Measurements from ENCODE around the gene CNTNAP2.

CNTNAP2 gene

DNA sequence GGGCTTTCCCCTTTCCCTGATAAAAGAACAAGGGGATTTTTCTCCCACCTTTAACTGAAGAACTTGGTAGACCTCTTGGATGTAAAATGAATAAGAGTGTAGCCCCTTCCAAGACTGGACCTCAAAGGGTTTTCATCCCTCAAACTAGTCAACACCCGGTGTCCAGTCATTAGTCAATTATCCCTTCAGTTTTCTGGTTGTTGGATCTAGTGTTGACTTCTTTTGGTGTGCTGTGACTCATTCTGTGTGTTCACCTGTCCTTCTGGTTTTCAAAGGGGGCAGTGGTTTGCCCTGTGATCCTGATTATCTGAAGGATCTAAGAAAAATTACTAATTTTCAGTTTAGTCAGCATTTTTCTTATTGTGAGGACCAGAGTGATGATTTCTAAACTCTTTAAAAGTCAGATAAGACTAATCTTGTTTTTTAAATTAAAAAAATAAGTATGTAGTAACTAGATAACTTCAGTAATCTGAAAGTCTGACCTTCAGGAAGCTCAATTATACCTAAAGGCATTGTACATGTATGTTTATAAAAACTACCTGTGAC lies 583.5 kb downstream of the CNTNAP2 start:
- DNase-seq = no peak

DNA sequence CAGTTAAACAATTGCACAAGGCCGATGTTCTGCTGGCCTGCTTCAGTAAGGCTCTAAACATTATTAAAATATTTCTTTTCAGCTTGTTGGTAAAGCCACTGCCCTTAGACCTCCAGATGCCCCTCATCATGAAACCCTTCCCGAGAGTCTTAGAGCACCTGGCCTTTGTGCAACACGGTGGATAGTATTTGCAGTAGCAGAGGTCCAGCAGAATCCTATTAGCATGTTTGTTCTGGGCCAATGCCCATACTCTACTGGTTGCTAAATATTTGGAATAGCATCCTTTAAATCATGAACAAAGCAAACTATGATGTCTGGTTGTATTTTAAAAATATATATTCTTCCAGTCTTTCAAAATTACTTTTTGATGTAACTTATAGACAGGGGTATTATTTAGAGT lies 584.6 kb downstream of the CNTNAP2 start:
- no peak for DNase-seq

DNA sequence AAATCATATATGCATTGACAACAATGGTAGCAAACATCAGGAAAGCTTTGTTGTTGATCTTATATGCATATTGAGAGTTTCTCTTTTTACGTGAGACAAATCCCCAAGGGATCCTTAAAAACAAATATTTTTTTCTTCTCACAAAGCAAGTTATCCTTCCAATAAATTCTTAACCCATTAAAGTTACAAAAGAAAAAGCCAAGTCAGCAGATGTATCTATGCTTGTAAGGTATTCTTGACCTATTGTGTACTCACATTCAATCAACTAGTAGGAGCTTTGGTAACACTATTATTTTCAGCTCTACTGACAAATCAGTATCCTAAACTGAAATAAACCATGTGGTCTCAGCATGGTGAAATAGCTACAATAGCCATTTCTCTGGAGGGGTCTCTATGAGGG lies 586.3 kb downstream of the CNTNAP2 start:
- no peak for DNase-seq

DNA sequence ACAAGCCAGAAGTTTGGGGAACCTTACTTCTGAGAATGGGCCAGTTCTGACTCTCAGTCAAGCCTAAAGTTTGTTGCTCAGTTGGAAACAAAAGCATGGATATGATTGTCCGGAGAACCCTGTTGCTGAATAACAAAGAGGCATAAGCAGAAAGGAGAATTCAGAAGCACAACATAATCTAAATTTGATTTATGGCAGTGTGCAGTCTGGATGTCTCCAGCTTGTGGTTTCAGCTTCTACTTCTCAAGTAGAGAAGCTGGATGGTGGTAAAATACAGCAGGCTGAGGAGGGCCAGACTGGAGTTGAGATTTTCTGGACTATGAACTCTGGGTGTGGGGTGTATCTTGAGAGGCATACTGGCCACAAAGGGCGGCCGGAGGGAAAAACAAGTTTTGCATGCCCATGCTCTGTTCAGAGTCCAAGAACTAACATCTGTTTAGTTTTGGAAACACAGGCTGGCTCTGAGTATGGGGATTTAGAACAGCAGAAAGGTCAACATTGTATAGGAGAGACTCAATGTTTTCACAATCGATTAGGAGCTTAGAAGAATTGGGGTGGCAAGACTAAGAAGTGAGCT lies 592.9 kb downstream of the CNTNAP2 start:
- no peak for DNase-seq

DNA sequence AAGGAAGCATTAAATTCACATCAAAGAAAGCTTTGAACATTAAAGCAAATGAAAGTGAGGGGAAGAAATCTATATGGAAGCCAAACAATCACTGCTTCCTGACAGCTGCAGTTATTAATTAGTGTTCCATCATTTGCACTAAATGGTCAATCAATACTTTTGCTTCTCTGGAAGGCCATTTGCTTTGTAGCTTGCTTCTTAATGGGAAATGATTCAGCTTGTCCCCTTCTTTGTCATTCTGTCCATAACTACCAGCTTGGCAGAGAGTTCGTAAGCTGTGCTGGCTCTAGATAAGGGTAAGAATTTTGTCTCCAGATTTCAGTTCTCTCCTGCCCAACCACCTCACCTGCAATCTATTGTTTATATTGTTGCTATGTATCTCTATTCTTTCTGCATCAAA lies 596.6 kb downstream of the CNTNAP2 start:
- no peak for DNase-seq

DNA sequence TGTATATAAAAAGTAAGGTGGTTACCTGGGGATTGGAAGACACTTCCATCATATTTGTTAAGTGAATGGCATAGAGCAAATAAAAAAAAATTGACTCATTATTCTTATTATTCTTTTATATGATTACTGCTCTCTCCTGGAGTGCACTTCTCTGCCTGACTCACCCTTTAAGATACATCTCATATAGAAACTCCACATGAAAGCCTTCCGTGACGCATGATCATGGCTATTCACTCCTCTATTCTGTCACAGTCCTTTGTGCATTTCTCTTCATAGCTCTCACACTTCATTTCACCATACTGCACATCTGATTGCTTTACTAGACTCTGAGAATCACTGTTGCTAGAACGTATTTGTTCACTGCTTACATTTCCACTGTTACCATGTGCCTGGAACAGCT lies 597.3 kb downstream of the CNTNAP2 start:
- DNase-seq = no peak

DNA sequence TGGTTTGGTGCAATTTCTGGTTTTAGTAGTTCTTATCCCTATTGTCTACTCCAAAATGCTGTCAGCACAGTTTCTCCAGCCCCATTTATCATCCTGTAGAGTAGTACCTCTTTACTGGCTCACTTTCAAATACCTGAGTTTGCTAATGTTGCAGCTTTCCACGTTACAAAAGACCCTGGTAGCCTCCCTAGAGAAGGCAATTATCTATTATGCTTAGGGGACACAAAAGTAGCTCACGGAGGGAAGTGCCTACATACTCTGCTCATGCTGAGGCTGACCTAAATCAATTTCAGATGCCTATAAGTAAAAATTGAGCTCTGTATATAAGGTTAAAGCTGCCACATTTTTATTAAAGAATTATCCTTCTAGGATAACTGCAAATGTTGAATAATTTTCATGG lies 603.6 kb downstream of the CNTNAP2 start:
- DNase-seq = no peak

DNA sequence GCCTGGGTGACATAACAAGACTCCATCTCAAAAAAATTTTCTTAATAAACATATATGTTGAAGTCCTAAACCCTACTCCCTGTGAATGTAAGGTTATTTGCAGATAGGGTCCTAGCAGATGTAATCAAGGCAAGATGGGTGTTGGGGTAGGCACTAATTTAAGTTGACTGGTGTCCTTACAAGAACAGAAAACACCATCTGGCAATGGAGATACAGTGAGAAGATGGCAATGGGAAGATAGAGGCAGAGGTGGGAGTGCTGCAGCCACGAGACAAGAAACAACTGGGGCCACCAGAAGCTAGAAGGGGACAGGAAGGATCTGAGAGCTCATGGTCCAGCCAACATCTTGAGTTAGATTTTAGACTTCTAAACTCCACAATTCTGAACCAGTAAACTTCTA lies 606.4 kb downstream of the CNTNAP2 start:
- no peak for DNase-seq

DNA sequence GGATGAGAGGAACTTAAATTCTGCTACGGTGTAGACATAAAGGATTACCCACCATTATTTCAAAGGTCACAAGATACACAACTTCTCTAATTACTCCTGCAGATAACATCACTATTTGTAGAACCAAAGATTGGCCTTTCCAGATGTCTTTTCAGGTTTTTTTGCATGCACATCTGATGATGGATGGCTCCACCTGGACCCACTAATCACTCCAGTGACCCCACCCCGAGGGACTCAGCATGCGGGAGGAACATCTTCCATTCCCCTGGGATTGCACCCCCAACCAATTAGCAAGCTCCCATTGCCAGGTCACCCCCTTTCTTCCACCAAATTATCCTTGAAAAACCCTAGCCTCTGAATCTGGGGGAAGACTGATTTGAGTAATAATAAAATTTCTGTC lies 608.9 kb downstream of the CNTNAP2 start:
- no peak for DNase-seq

DNA sequence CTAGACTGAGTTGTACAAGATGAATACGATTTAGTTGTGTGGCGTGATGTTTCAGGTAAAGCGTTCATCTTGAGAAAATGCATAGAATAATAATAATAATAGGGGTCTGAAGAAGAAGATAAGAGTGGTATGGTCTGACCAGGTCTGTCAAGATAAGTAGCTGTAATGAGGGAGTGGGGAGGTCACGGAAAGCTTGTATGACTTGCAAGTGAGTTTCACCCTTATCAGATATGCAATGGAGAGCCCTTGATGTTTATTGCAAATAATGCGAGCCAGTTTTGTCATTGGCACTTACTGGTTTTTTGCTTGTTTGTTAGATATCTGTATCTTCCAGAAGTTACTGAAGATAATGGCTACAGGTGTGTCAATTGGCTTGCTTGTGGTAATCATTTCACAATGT lies 611.5 kb downstream of the CNTNAP2 start:
- DNase-seq = no peak

DNA sequence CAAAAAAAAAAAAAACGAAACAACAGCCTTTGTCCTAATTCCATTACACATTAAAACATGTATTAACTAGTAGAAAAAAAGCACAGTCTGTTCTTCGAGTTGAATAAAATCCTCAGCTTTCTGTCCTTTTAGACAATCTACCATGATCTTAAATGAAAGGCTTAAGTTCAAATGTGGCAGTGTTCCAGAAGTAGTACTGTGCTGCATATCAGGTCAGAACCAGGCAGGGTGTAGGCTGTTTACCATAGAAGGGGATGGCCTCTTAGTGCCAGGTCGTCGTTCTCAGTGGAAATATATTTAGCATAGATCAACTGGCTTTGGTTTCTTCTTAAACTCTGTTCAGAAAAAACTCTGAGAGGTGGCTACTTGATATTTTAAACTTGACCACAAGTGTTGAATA lies 612.0 kb downstream of the CNTNAP2 start:
- DNase-seq = no peak

DNA sequence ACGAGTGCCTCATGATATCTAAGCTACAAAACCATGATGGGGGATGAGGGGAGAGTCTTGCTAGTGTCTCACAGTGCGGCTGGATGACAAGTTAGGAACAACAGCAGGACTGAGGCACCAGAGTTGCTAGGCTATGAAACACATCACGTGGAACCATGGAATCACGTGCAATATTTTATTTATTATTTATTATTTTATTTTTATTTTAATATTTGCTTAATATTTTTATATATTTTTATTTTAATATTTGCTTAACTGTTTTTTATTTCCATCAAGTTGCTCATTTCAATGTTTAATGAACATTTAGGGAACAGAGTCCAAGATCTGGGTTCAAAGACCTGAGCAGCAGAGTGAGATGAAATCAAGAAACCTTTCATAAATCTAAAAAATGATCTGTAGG lies 614.6 kb downstream of the CNTNAP2 start:
- no peak for DNase-seq

DNA sequence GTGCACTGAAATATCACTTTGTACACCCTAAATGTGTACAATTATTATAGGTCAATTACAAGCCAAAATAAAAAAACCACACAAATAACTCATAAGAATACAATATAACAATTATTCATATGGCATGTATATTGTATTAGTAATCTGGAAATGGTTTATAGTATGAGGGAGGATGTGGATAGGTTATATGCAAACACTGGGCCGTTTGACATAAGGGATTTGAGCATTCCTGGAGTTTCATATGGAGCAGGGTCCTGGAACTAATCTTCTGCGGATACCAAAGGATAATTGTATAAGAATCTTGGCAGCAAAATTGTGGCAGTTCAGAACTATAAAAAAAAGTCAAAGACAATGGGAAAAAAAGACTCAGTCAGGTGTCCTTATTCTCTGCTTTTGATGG lies 619.4 kb downstream of the CNTNAP2 start:
- DNase-seq = no peak

DNA sequence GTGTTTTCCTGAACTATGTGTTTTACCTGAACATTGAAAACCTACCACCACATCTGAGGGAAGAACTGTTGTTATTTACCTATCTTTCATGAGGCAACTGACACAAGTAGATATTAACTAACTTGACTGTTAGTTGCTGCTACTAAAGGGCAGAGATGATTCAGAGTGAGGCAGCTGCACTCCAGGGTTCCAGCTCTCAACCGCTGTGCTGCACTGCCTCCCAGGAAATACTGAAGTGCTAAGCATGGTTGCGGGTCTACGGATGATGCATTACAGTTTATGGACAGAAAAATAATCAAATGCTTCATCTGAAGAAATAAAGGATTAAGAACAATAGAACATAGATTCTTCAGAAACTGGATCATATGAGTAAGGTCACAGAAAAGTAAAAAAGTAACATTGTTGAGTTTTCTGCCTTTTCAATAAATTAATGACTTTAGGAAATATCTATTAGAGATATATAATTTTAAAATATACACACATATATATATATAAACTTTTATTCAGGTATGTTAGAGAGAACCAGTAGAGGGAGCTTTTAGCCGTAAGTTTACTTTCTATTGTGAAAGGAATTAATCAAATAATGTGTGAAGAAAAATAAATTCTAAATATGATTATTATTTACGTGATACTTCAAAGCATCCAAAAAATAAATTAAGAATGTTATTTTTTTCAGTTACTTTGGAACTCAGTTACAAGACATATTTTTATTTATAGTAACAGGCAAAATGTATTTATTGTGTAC lies 620.0 kb downstream of the CNTNAP2 start:
- no peak for DNase-seq

DNA sequence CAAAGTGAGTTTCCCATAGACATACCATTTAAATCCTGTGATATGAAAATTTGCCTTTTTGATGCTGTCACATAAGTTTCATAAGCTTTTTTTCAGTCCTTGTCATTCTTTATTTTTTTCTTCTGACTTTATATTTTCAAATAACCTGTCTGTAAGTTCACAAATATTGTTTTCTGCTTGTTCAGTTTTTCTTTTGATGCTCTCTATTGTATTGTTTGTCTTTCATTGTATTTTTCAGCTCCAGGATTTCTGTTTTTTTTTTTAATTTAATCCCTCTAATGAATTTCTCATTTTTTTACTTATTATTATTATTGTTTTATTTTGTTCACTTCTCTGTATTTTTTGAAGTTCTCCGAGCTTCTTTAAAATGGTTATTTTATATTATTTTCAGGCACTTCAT lies 623.4 kb downstream of the CNTNAP2 start:
- DNase-seq = no peak

DNA sequence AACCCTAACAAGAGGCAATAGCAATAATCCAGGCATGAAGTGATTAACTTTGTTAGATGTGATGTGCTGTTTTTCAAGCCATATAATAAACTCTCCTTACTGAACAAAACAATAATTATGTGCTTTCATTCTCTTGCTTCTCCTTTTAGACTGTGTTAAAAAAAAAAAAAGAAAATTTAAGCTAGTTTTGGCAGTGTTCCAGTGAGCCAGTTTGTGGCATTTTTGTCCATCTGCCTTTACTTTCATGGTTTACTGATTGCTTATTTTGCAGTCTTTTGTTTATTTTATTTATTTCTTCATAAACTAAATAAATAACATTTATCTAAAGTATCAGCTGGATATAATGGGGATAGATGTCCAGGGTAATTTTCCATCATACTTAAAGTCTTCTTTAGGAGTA lies 625.3 kb downstream of the CNTNAP2 start:
- no peak for DNase-seq

DNA sequence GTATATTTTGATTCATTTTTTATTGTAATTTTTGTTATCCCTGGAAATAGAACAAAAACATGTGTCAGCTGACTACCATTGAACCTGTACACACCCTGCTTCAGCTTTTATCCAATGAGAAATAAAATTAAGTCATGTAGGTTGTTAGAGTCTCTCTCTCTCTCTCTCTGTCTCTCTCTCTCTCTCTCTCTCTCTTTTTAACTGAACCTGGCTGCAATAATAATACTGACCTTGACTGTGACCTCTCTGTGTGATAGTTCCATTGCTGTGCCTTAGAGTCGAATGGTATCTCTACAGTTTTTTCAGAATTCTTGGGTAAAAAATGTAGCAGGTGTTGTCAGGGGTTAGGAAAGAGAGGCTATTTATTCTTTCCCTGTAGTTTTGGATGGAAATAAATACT lies 637.8 kb downstream of the CNTNAP2 start:
- DNase-seq = no peak

DNA sequence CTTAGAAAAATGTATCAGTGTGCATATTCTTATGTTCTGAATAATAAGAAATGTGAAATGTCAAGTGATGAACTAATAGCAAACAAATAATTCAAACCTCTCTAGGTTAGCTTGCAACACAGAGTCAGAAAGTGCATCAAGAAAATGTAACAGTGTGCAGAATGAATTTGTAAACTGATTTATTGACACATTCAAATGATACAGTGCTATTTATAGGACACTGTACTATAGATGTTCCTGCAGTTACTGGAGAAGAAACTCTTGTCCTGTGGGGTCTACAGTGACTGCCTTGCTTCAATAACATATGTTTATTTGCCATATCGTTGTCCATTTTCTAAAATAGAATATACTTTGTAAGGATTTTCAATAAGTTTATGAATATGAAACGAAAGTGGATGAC lies 639.0 kb downstream of the CNTNAP2 start:
- DNase-seq = no peak

DNA sequence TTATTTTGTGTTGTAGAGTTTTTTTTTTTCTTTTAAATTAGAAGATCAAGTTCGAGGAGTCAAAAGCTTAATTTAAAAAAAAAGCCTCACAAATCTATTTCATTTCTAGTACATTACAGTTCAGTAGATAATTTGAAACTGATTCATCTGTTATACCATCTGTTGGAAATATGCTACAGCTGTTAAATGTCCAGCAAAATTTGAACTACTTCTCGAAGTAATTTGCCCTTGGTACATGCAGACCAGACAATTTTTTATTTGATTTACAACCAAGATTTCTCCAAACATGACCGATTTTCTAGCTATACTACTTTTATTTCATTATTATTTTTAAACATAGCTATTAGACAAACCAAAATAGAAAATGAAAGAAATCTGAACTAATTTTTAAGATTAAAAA lies 647.9 kb downstream of the CNTNAP2 start:
- no peak for DNase-seq

DNA sequence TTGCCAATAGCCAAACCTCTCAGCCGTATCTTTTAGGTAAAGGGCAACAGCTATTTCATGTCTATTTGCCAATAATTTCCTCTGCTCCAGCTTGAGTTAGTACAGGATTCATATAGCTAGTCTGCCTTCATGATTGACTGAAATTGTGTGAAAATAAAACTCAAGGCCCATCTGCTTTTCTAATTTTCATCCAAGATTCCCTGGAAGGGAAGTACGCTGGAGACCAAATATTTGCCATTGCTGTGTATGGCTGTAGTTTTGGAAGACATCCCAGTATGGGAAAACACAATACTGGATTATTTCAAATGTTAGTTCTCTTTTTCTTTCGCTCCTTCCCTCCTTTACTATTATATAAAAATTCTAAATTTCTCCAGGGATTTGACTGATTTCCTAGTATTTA lies 652.4 kb downstream of the CNTNAP2 start:
- DNase-seq = no peak

DNA sequence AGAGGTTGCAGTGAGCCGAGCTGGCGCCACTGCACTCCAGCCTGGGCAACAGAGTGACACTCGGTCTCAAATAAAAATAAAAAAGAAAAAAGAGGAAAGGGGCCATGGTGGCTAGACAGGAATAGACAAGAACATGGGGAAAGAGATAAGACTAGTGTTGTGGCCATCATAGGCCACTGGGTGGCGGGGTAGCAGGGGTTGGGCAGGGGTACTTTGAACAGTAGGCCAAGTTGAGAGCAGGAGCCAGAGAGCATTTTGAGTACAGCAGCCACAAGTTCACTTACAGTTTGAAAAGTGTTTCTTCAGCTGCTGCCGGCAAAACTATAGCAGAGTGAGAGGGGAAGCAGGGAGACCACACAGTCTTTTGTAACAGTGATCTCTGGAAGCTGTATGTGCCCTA lies 656.0 kb downstream of the CNTNAP2 start:
- no peak for DNase-seq

DNA sequence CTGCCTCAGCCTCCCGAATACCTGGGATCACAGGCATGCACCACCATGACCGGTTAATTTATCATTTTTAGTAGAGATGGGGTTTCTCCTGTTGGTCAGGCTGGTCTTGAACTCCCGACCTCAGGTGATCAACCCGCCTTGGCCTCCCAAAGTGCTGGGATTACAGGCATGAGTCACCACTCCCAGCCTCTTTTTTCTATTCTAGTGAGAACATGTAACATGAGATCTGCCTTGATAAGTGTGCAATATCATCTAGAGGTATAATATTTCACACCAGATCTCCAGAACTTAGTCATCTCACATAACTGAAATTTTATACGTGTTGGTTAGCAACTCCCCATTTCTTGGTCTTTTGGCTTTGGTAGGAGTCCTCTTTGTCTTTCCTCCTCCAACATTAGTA lies 656.9 kb downstream of the CNTNAP2 start:
- DNase-seq = no peak

DNA sequence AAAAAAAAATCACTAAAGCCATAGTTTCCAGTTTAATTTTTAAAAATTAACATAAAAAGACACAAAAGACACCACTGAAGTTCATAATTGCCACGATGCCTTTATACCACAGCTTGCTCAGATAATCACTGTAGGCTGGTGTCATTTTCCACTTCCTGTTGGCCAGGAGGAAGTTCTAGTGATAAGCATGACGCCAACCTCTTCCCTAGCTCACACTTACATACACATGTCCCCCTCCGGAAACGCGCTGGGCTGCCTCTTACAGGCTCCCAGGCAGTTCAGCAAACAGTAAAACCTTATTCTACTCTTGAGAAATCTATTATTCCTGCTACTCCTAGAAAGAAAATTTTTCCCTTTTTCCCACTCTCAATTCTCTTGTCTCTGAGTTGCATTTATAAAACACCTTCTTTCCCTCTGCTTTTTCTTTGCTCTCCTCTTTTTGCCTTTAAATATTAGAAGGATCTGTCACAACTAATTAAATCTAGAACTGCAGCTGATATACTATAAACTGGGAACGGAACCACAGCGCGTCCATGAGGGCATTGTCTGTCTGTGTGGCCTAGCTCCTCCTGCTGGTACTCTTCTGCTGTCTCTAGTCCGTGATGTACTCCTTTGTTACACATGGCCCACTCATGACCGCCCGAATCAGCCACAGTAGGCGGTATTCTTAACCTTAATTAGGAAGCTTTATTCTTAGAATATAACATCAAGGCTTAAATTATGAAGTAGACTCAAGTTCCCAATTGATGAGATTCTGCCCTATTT lies 664.9 kb downstream of the CNTNAP2 start:
- no peak for DNase-seq

DNA sequence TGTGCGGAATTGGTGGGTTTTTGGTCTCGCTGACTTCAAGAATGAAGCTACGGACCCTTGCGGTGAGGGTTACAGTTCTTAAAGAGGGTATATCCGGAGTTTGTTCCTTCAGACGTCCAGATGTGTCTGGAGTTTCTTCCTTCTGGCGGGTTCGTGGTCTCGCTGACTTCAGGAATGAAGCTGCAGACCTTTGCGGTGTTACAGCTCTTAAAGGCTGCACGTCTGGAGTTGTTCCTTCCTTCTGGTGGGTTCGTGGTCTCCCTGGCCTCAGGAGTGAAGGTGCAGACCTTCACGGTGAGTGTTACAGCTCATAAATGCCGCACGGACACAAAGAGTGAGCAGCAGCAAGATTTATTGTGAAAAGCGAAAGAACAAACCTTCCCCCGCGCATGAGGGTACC lies 670.7 kb downstream of the CNTNAP2 start:
- DNase-seq = no peak
